ENCODE data around the gene NPPA.

Gene NPPA

GRCh38 chr1:11873395-11874257 lies 26.0 kb upstream of the NPPA start:
- DNase-seq, result no peak

DNA sequence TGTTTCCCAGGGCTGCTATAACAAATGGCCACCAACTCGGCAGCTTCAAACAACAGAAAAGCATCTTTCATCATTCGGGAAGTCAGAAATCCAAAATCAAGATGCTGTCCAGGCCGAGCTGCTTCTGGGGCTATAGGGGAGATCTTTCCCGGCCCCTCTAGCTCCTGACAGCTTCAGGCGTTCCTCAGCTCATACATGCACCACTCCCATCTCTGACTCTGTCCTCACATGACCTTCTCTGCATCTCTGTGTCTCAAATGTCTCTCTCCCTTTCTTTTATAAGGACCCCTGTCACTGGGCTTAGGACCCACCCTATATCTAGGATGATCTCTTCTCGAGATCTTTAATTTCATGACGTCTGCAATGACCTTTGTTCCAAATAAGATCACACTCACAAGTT lies 25.0 kb upstream of the NPPA start:
- DNase-seq, result no peak

DNA sequence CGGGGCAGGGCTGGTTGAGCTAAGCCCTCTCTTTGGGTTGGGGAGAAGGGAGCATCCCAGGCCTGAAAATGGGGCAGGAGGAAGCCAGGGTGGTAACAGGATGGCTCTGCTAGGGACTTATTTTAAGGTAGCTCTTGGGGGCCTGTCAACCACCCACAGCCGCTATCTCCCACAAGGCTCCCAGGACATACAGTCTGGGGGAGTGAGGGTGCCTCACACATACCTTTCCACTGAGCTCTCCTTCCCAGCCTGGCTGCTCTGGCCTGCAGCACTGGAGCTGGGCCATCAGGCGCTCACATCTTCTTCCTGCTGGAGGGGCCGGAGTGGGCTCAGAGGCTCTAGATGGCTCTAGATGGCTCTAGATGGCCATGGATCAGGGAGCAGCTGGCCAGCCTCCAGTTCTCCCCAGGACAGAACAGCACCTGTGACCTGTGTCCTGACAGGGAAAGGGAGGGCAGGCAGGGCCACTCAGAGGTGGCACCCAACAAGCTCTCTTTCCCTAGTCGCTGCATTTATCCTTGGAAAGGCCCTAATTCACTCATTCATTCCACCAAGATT lies 22.1 kb upstream of the NPPA start:
- no peak for DNase-seq

- DNase-seq, result no peak
These were observed 21.5 kb upstream of the NPPA start for GRCh38 chr1:11869104-11869503.

GRCh38 chr1:11868331-11868980 lies 20.9 kb upstream of the NPPA start:
- DNase-seq, result no peak

- DNase-seq, result no peak
These were observed 15.3 kb upstream of the NPPA start for GRCh38 chr1:11862890-11863289.

GRCh38 chr1:11860587-11860986 lies 13.0 kb upstream of the NPPA start:
- no peak for DNase-seq

DNA sequence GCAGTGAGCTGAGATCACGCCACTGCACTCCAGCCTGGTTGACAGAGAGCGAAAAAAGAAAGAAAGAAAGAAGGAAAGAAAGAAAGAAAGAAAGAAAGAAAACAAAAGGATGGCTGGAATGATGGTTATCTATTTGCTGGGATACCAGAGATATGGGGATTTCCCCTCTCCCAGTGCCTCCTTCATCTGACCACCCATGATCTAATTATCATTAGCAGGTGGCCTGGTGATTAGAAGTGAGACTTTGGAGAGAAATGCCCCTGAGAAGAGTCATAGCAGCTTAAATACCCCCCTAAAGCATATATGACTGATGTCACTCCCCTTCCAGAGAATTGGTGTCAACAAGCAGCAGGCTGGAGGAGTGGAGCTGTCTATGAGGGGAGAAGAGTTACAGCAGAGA lies 12.5 kb upstream of the NPPA start:
- DNase-seq, result no peak

DNA sequence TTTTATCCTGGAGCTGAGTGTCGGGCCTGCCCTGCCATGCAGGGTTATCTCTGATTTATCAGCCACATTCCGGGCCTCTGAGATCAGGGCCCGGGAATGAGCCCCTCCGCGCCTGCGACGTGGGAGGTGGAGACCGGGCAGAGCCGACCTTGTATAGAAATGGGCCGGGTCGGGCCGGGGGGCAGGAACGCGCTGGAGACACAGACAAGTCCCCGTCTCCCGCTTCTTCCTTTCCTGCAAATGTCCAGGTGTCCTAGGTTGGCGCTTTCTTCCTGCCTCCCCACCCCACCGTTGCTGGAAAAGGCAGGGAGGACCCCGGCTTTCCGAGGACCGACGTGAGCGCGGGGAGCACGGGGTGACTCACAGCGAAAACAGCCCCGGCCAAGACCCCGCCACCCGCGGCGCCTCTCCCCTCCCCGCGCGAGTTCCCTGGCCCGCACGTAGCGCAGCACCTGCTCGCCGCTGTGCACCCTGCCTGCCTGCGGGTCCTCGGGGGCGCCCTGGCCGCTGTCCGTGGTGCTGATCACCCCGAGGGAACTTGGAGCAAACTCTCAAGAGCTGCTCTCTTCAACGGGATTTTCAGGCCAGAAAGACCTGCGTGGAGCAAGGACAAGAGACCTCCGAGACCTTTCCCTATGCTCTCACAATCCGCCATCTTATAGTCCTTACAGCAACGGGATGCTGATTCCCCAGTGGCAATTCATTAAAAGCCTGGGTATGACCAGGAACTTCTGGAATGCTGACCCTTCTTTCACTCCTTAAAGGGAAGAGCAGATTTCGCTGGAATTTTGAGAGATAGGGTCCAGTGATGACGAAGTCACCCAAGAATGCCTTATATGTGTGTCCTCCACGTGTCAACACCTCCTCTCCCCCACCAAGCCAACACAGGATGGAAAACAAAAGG lies 11.6 kb upstream of the NPPA start:
- DNase-seq, result peak; percentile 69

- no peak for DNase-seq
These were observed 11.0 kb upstream of the NPPA start, which contains the start of gene NPPB for GRCh38 chr1:11858613-11858967. Gene NPPB (minus strand): TSS chr1:11858945. CDS start chr1:11858833, 112 bp downstream.

DNA sequence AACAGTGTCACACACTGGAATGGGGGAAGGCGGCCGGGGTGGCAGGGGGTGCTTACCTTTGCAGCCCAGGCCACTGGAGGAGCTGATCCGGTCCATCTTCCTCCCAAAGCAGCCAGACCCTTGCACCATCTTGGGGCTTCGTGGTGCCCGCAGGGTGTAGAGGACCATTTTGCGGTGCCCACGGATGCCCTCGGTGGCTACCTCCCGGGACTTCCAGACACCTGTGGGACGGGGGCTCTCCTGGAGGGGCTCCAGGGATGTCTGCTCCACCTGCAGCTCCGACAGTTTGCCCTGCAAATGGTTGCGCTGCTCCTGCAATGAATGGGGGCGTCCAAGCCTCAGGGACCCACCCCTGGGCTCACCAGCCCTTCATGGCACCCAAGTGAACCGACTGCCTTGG lies 10.6 kb upstream of the NPPA start:
- DNase-seq, result no peak

GRCh38 chr1:11857164-11857851 lies 9.7 kb upstream of the NPPA start:
- no peak for DNase-seq

- no peak for DNase-seq
These were observed 9.1 kb upstream of the NPPA start for GRCh38 chr1:11856698-11857097.

- DNase-seq, result no peak
These were observed 7.8 kb upstream of the NPPA start for GRCh38 chr1:11855430-11855829.

DNA sequence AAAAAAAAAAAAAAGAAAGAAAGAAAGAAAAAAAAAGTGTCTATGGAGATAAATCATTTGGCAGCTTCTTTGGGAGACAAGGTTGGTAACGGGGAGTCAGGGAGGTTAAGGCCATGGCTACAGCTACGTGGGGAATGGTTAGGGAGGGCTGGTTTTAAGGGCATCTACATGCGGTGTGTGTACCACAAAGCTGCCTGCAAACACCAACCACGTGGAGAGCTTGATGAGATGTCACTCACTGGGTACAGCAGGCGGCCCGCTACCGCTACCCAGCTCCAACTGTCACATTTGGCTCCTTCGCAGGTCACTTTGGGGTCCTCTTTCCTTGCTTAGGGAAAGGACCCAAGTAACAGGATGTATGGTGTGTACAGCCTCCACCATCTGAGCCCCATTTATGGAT lies 6.9 kb upstream of the NPPA start:
- DNase-seq, result no peak

DNA sequence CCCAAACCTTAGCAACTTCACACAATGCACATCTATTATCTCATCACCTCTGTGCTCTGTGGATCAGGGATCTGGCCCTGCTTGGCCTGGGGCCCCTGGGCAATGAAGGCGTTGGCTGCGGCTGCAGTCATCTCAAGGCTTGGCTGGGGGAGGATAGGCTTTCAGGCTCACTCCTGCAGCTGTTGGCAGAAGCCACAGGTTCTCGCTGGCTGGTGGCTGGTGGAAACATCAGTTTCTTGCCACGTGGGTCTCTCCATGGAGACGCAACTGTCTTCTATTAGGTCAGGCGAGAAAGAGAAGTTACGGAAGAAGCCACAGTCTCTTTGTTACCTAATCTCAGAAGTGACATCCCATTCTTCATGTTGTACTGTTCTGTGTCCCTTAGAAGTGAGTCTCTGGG lies 3.6 kb upstream of the NPPA start:
- no peak for DNase-seq

- DNase-seq, result no peak
These were observed 2.6 kb upstream of the NPPA start for GRCh38 chr1:11850156-11850555.

DNA sequence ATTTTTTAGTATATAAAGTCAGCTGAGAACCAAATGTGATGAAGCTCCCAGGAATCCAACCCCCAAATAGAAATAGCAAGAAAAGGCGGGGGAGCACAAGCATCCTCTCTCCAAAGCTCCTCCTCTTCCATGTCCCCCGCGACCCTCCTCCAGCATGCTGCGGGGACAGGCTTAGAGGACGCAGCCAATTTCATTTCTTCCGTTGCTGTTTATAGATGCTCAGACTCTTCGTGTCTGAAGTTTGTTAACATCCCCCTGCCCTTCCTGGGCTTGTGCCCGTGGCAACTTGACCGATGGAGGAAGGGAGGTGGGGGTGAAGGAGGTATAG lies 754 bp upstream of the NPPA start:
- DNase-seq, result no peak

GRCh38 chr1:11845641-11846335 lies 1.8 kb downstream of the NPPA start:
- no peak for DNase-seq

- DNase-seq, result peak; percentile 58
These were observed 5.2 kb downstream of the NPPA start for GRCh38 chr1:11842154-11843041.

All from right hindlimb (tissue), 1 donor.